Thyroid gland (tissue), 4 donors: ENCODE measurements around the gene NBAS.

Experiments
- POLR2A ChIP-seq, 2 donors: fragments of 450-650 bp; IDR thresholded peaks; one replicate each; pipeline ENCODE4 v1.6.1; 2017; ENCODE audit warnings: antibody characterized with exemption in 2 of 2, mild to moderate bottlenecking in 2 of 2, moderate library complexity in 1 of 2
- TF ChIP-seq, protein P1 (sequence below), 6 experiments: fragments of 200-600 bp in 3 of 6; fragments of 450-650 bp in 3 of 6; sonication (generic) in 3 of 6; IDR thresholded peaks; one replicate each; pipeline ENCODE4 v1.5.1; 2016 to 2019; ENCODE audit warnings: antibody characterized with exemption in 6 of 6, mild to moderate bottlenecking in 2 of 6, inconsistent platforms in 1 of 6, moderate library complexity in 1 of 6

DNA sequence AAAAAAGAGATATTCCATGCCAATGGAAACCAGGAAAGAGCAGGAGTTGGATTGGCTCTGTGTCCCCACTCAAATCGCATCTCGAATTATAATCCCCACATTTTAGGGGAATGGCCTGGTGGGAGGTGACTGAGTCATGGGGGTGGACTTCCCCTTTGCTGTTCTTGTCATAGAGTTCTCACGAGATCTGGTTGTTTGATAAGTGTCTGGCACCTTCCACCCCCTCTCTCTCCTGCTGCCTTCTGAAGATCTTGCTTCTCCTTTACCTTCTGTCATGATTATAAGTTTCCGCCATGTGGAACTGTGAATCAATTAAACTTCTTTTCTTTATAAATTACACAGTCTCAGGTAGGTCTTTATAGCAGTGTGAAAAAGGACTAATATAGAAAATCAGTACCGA is 355.6 kb downstream of the NBAS start:
- TF ChIP-seq, protein P1, sequence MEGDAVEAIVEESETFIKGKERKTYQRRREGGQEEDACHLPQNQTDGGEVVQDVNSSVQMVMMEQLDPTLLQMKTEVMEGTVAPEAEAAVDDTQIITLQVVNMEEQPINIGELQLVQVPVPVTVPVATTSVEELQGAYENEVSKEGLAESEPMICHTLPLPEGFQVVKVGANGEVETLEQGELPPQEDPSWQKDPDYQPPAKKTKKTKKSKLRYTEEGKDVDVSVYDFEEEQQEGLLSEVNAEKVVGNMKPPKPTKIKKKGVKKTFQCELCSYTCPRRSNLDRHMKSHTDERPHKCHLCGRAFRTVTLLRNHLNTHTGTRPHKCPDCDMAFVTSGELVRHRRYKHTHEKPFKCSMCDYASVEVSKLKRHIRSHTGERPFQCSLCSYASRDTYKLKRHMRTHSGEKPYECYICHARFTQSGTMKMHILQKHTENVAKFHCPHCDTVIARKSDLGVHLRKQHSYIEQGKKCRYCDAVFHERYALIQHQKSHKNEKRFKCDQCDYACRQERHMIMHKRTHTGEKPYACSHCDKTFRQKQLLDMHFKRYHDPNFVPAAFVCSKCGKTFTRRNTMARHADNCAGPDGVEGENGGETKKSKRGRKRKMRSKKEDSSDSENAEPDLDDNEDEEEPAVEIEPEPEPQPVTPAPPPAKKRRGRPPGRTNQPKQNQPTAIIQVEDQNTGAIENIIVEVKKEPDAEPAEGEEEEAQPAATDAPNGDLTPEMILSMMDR (IDR thresholded peaks at IDR 0.05) = no peak
- TF ChIP-seq POLR2A (IDR thresholded peaks at IDR 0.05) = no peak
